Measurements from ENCODE around the gene SIPA1L3.

- TF ChIP-seq, protein P1, sequence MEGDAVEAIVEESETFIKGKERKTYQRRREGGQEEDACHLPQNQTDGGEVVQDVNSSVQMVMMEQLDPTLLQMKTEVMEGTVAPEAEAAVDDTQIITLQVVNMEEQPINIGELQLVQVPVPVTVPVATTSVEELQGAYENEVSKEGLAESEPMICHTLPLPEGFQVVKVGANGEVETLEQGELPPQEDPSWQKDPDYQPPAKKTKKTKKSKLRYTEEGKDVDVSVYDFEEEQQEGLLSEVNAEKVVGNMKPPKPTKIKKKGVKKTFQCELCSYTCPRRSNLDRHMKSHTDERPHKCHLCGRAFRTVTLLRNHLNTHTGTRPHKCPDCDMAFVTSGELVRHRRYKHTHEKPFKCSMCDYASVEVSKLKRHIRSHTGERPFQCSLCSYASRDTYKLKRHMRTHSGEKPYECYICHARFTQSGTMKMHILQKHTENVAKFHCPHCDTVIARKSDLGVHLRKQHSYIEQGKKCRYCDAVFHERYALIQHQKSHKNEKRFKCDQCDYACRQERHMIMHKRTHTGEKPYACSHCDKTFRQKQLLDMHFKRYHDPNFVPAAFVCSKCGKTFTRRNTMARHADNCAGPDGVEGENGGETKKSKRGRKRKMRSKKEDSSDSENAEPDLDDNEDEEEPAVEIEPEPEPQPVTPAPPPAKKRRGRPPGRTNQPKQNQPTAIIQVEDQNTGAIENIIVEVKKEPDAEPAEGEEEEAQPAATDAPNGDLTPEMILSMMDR (IDR thresholded peaks at IDR 0.05): no peak
- TF ChIP-seq POLR2AphosphoS5 (IDR thresholded peaks at IDR 0.05): no peak
Observed at GRCh38 chr19:37955986-37956385, 49.0 kb downstream of the SIPA1L3 start.

Measured in upper lobe of left lung (tissue), 4 donors.